ENCODE data around the gene KIF26A.

DNA sequence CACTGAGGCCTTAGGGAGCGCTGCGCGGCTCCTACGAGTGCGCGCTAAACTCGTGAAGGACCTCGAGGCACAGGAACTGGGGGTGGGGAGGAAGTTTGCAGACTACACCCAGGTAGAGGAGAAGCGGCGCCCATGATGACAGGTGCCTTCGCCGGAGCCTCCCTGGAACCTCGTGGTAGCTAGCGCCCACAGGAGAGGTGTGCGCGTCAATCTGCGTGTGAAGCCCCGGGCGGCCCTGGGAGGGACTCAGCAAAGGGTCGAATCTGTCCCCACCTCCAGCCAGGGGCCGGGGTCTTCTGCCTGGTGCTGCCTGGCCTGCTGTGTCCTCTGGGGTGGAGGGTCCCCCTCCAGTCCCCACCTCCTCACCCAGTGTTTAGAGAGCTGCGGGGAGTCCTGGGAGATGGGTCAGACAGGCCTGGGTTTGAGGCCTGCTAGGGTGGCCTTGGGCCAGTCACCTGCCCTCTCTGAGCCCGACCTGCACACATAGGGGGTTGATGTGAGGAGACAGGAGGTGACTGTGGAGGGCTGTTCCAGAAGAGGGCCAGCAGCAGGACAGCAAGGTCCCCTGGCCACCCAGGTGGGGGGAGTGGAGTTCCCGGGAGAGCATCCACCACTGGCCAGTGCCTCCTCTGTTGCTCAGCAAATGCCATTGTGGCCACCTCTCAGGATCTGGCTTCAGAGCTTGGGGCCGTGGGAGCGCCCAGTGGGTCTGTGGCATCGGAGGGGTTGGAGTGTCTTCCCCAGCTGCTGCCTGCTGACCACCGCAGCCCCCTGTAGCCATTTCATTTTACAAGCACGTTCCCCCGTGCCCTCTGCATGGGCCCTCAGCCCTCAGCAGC is 20.2 kb upstream of the KIF26A start:
- no peak for TF ChIP-seq CTCF (IDR thresholded peaks at IDR 0.05; ENCODE audit: low read depth, low read length)
- TF ChIP-seq POLR2A (IDR thresholded peaks at IDR 0.05; ENCODE audit: extremely low read depth, insufficient read length) = no peak
- TF ChIP-seq MAX (IDR thresholded peaks at IDR 0.05; ENCODE audit: low read depth, low read length) = no peak
